ENCODE data around the gene NUTM2D. TPM values are rescaled to one million over a fixed set of nuclear protein-coding genes. Genes with fewer than 3 reads are reported as not detected.

NUTM2D gene
- total RNA-seq, 4 donors from 2014 or later: 2.3 to 3.4 (median 2.7) TPM

Small RNA genes within 50 kb of the gene (small RNA-seq; reads per million reads assigned to genes)
- gene AL355334.1: 0 reads per million in 3 donors

Other genes starting within 250 kb of the NUTM2D start
- gene NUTM2A, start 132.3 kb upstream of the NUTM2D start, total RNA-seq: 1 to 10 TPM; 1.7 to 3.5 (median 2.2) TPM
- 10 to 100 TPM in 2 of 4 donors, 1 to 10 TPM in 2; 8.1 to 13.3 (median 11.0) TPM for gene MINPP1, start 147.1 kb downstream of the NUTM2D start, total RNA-seq